GM19193 (cell line): ENCODE measurements around the gene TSTD1.
A peak's percentile ranks its signal among the peaks of the same experiment; 100 is the strongest.

Experiments used
- POLR2A ChIP-seq: IDR thresholded peaks from 4 replicates; pipeline ENCODE4 v1.6.1; 2011; ENCODE audit not compliant: insufficient read depth, insufficient read length; ENCODE audit errors: extremely low read depth

TSTD1 gene

GRCh38 chr1:161021165-161021969, 17.4 kb downstream of the TSTD1 start:
- TF ChIP-seq POLR2A = peak; percentile 55

- peak; percentile 53 for TF ChIP-seq POLR2A
Observed at GRCh38 chr1:161020509-161021164, 18.1 kb downstream of the TSTD1 start, which contains the start of gene F11R. TSS of gene F11R (minus strand) at chr1:161021152. CDS start at chr1:161021073, 79 bp downstream.

GRCh38 chr1:161019751-161020495, 18.8 kb downstream of the TSTD1 start:
- no peak for TF ChIP-seq POLR2A

- TF ChIP-seq POLR2A = no peak
Observed at GRCh38 chr1:161018631-161018930, 20.2 kb downstream of the TSTD1 start.

- TF ChIP-seq POLR2A = no peak
Observed at GRCh38 chr1:161017756-161018630, 20.8 kb downstream of the TSTD1 start.

- TF ChIP-seq POLR2A = peak; percentile 63
Observed at GRCh38 chr1:161013488-161014230, 25.1 kb downstream of the TSTD1 start.

GRCh38 chr1:161013131-161013487, 25.7 kb downstream of the TSTD1 start:
- no peak for TF ChIP-seq POLR2A

GRCh38 chr1:161012420-161012819, 26.3 kb downstream of the TSTD1 start:
- TF ChIP-seq POLR2A = no peak

- TF ChIP-seq POLR2A = no peak
Observed at GRCh38 chr1:161009602-161010211, 29.1 kb downstream of the TSTD1 start.

GRCh38 chr1:161008869-161009510, 29.8 kb downstream of the TSTD1 start:
- TF ChIP-seq POLR2A = no peak

GRCh38 chr1:161007369-161007768, 31.4 kb downstream of the TSTD1 start:
- TF ChIP-seq POLR2A = no peak

- no peak for TF ChIP-seq POLR2A
Observed at GRCh38 chr1:161006563-161006962, 32.2 kb downstream of the TSTD1 start.

GRCh38 chr1:161001525-161001924, 37.2 kb downstream of the TSTD1 start:
- no peak for TF ChIP-seq POLR2A

GRCh38 chr1:161000736-161001480, 37.9 kb downstream of the TSTD1 start:
- TF ChIP-seq POLR2A = no peak
